Transverse colon (tissue), 4 donors: ENCODE data around the gene KRT8. TPM values are rescaled to one million over a fixed set of nuclear protein-coding genes. Genes with fewer than 3 reads are reported as not detected.

Experiments
- DNase-seq: peaks from one replicate; pipeline ENCODE4 v3.0.0-alpha.2; 2019
- H3K27ac ChIP-seq, 4 donors: fragments of 200-600 bp; sonication (generic); 2 replicates each; pipeline ENCODE4 v1.5.1; 2016 to 2018; ENCODE audit warnings: inconsistent platforms in 4 of 4
- H3K27me3 ChIP-seq: fragments of 200-600 bp; sonication (generic); 2 replicates; pipeline ENCODE4 v1.5.1; 2017; ENCODE audit warnings: inconsistent platforms
- H3K36me3 ChIP-seq, 4 donors: fragments of 200-600 bp; sonication (generic); 2 replicates each; pipeline ENCODE4 v1.5.1; 2017 to 2019; ENCODE audit warnings: inconsistent platforms in 4 of 4
- H3K4me1 ChIP-seq, 4 donors: fragments of 200-600 bp; sonication (generic); 2 replicates each; pipeline ENCODE4 v1.5.1; 2017 to 2020; ENCODE audit warnings: inconsistent platforms in 4 of 4
- H3K4me3 ChIP-seq, 4 donors: fragments of 200-600 bp; sonication (generic); 1 replicate in 1 of 4; 2 replicates in 3 of 4; pipeline versions ENCODE4 v1.5.1 to v1.6.1; 2017 to 2019; ENCODE audit warnings: inconsistent platforms in 4 of 4
- H3K9me3 ChIP-seq, 2 donors: fragments of 200-600 bp; sonication (generic); 2 replicates each; pipeline ENCODE4 v1.5.1; 2017 to 2019; ENCODE audit warnings: inconsistent platforms in 2 of 2
- CTCF ChIP-seq, 5 experiments: fragments of 200-600 bp in 3 of 5; fragments of 450-650 bp in 2 of 5; sonication (generic) in 3 of 5; IDR thresholded peaks; 1 replicate in 2 of 5; 2 replicates in 3 of 5; pipeline ENCODE4 v1.5.1; 2016 to 2017; ENCODE audit warnings: antibody characterized with exemption in 5 of 5, inconsistent platforms in 3 of 5, mild to moderate bottlenecking in 2 of 5, moderate library complexity in 1 of 5
- EP300 ChIP-seq: sonication (generic); formaldehyde crosslinking; IDR thresholded peaks from one replicate; pipeline ENCODE4 v1.6.1; 2017; ENCODE audit warnings: antibody characterized with exemption, low read depth
- POLR2A ChIP-seq: fragments of 450-650 bp; IDR thresholded peaks from one replicate; pipeline ENCODE4 v1.6.1; 2016; ENCODE audit warnings: antibody characterized with exemption, mild to moderate bottlenecking, moderate library complexity
- POLR2AphosphoS5 ChIP-seq, 3 donors: sonication (generic); formaldehyde crosslinking; IDR thresholded peaks; one replicate each; pipeline ENCODE4 v1.6.1; 2016; ENCODE audit warnings: antibody characterized with exemption in 3 of 3
- WGBS, 2 donors: methylation state at CpG; one replicate each; pipeline ENCODE4 v1.1.5; 2018; ENCODE audit warnings: low coverage in 1 of 2; 5-methylcytosine and 5-hydroxymethylcytosine counted together
- in situ Hi-C, 4 donors: fragments of 200-750 bp; cut with MboI; loops; one replicate each; pipeline versions ENCODE4 v1.15.0 to v1.15.1; 2017; ENCODE audit warnings: low sequenced_read_pairs in 3 of 4, low pct_ligation_motif_present in 1 of 4, low pct_unique_long_range_greater_than_20kb in 1 of 4
- intact Hi-C: fragments of 100-400 bp; cut with DNase I; formaldehyde crosslinking; loops from one replicate; pipeline ENCODE4 v1.15.1; 2023; ENCODE audit warnings: low total_unique reads
- total RNA-seq, 4 donors: library from RNA; depleted of rRNA; stranded (reverse); fragments of >200 nt; gene quantifications; one replicate each; pipeline ENCODE4 v1.1.0, GENCODE V29; 2016

The KRT8 gene
- total RNA-seq, 4 donors from 2014 or later = 1,016 to 3,505 (median 2,245) TPM

GRCh38 chr12:52903285-52903854 lies 1.5 kb downstream of the KRT8 start:
- WGBS, 2 donors = 6% methylated on average over 34 of the region's 34 CpGs; no CpG with 5 or more reads in 1 of the 2 donors

GRCh38 chr12:52901715-52902541 lies 2.9 kb downstream of the KRT8 start:
- 61 to 63% methylated on average over 8 to 13 of the region's 13 CpGs for WGBS, 2 donors
- DNase-seq = peak; percentile 52
- peak overlapping the region; percentile 91 to 98 (median 93) for H3K27ac ChIP-seq
- in situ Hi-C loops (no loop called here), intact Hi-C loops (no loop called here)
- peaks cover 0 to 15% (median 4%) of the 10 kb centered on the region in 4 donors for H3K36me3 ChIP-seq
- H3K4me3 ChIP-seq = peak overlapping the region in 3 of 4 donors; percentile 54 to 80 (median 60)
- no peaks in the 10 kb centered on the region for H3K27me3 ChIP-seq
- no peaks in the 10 kb centered on the region for H3K9me3 ChIP-seq
- TF ChIP-seq EP300 (no peak), POLR2A (no peak), POLR2AphosphoS5 (IDR thresholded peaks at IDR 0.05) (peak; percentile 36 to 79 (median 47)), CTCF (IDR thresholded peaks at IDR 0.05) (no peak)
- H3K4me1 ChIP-seq = peaks cover 21 to 72% (median 59%) of the 10 kb centered on the region in 4 donors

More at GRCh38 chr12:52903285-52903854, 1.5 kb downstream of the KRT8 start:
- Histone ChIP-seq H3K4me1 (peaks cover 22 to 72% (median 61%) of the 10 kb centered on the region in 4 donors), H3K9me3 (no peaks in the 10 kb centered on the region), H3K4me3 (peak overlapping the region; percentile 38 to 80 (median 57)), H3K27ac (peak overlapping the region; percentile 91 to 98 (median 93)), H3K36me3 (peaks cover 0 to 15% (median 2%) of the 10 kb centered on the region in 4 donors), H3K27me3 (no peaks in the 10 kb centered on the region)
- intact Hi-C loops (no loop called here), in situ Hi-C loops (no loop called here)
- TF ChIP-seq POLR2AphosphoS5 (IDR thresholded peaks at IDR 0.05) = peak; percentile 33 to 92 (median 73)
- TF ChIP-seq CTCF (IDR thresholded peaks at IDR 0.05) = no peak
- TF ChIP-seq POLR2A = peak; percentile 78
- TF ChIP-seq EP300 = peak; percentile 40
- DNase-seq = peak; percentile 83

GRCh38 chr12:52900896-52901714 lies 3.8 kb downstream of the KRT8 start:
- Histone ChIP-seq H3K27ac (peak overlapping the region; percentile 91 to 98 (median 93)), H3K9me3 (no peaks in the 10 kb centered on the region), H3K4me3 (peak overlapping the region in 2 of 4 donors; percentile 54 to 80), H3K36me3 (peaks cover 0 to 15% (median 4%) of the 10 kb centered on the region in 4 donors), H3K27me3 (no peaks in the 10 kb centered on the region), H3K4me1 (peaks cover 12 to 67% (median 55%) of the 10 kb centered on the region in 4 donors)
- DNase-seq = no peak
- TF ChIP-seq CTCF (IDR thresholded peaks at IDR 0.05) = no peak
- TF ChIP-seq EP300 = no peak
- peak in 2 of 3 donors; percentile 5 to 75 for TF ChIP-seq POLR2AphosphoS5 (IDR thresholded peaks at IDR 0.05)
- peak; percentile 6 for TF ChIP-seq POLR2A
- intact Hi-C loops (no loop called here), in situ Hi-C loops (no loop called here)
- WGBS, 2 donors = 52 to 58% methylated on average over 4 to 7 of the region's 7 CpGs
